Spinal cord (tissue), 10 donors: Measurements from ENCODE around the gene PAGE2B. TPM values are rescaled to one million over a fixed set of nuclear protein-coding genes. Genes with fewer than 3 reads are reported as not detected.

Experiments
- DNase-seq, 6 donors: peaks; one replicate each; pipeline versions ENCODE4 v3.0.0 to v3.0.0-alpha.2; 2013 to 2015; ENCODE audit warnings: low spot score in 6 of 6, low read depth in 4 of 6
- H3K27ac ChIP-seq: one replicate; pipeline ENCODE4 v1.5.1; 2013; ENCODE audit warnings: low read depth, low read length, control low read depth
- H3K27me3 ChIP-seq: one replicate; pipeline ENCODE4 v1.6.1; 2013; ENCODE audit warnings: low read length; ENCODE audit not compliant: control insufficient read depth, insufficient read depth
- H3K36me3 ChIP-seq: one replicate; pipeline ENCODE4 v1.6.1; 2013; ENCODE audit warnings: low read length; ENCODE audit not compliant: control insufficient read depth, insufficient read depth
- H3K4me1 ChIP-seq: one replicate; pipeline ENCODE4 v1.6.1; 2013; ENCODE audit warnings: low read length; ENCODE audit not compliant: control insufficient read depth, insufficient read depth
- H3K4me3 ChIP-seq: one replicate; pipeline ENCODE4 v1.5.1; 2013; ENCODE audit warnings: low read depth, low read length, control low read depth
- H3K9me3 ChIP-seq: one replicate; pipeline ENCODE4 v1.6.1; 2013; ENCODE audit warnings: low read length; ENCODE audit not compliant: control insufficient read depth, insufficient read depth
- WGBS: methylation state at CpG from one replicate; pipeline ENCODE4 v1.1.5; 2013; ENCODE audit warnings: missing lambda C conversion rate; ENCODE audit not compliant: insufficient coverage; 5-methylcytosine and 5-hydroxymethylcytosine counted together
- polyA plus RNA-seq, 2 donors: library from polyadenylated mRNA; unstranded; fragments of 120-200 nt; gene quantifications; one replicate each; pipeline ENCODE4 v1.2.1, GENCODE V29; 2013; ENCODE audit not compliant: insufficient read length in 2 of 2
- total RNA-seq, 2 donors: library from RNA; depleted of rRNA in 1 of 2; stranded (reverse); fragments of 120-200 nt in 1 of 2; fragments of >200 nt in 1 of 2; gene quantifications; one replicate each; pipeline versions ENCODE4 v1.2.3 to v1.2.4, GENCODE V29; 2013 to 2014
- donor health status: healthy.

The PAGE2B gene
- total and polyA plus RNA-seq, 4 donors = 0.33 to 0.99 TPM; not detected in 2

DNA sequence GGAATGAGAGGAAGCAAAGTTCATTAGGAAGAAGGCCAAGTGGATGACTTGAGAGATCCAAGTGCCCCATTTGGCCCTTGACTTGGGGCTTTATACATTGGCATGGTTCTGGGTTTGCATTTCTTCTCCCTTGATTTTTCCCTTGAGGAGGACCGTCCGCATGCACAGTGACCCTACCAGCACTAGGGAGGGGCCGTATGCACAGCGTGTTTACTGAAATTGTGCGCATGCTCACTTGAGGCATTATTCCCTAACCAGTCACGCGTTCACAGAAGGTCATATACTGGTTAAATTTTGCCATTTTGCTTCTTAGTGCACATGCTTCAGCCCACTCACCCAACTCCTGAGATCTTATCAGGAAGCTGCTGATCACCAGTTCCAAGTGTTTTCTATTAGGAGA, 49.1 kb downstream of the PAGE2B start:
- Histone ChIP-seq H3K4me3 (no peak overlapping the region), H3K4me1 (no peaks in the 10 kb centered on the region), H3K27me3 (peaks cover 2% of the 10 kb centered on the region), H3K36me3 (no peaks in the 10 kb centered on the region), H3K9me3 (no peaks in the 10 kb centered on the region), H3K27ac (no peak overlapping the region)
- WGBS = 69% methylated on average over 7 of the region's 7 CpGs
- no peak for DNase-seq

DNA sequence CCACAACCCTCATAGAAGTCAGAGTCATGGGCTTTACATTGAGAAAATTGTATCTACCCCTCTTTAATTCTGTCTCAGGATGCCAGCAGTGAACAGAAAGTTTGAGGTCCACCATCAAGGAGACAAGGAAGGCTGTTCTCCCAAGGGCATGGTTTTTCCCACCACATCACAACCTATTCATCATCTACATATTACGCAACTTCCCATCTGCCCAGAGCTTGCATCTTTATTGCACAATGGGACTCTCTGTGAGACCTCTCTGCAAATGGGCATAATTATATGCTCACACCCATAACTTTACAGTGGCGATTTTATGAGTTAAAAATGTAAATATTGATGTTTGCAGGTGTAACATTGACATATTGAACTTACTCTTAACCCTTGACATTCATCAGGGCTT, 52.9 kb downstream of the PAGE2B start:
- Histone ChIP-seq H3K27ac (no peak overlapping the region), H3K4me3 (no peak overlapping the region), H3K9me3 (no peaks in the 10 kb centered on the region), H3K4me1 (no peaks in the 10 kb centered on the region), H3K27me3 (peaks cover 2% of the 10 kb centered on the region), H3K36me3 (no peaks in the 10 kb centered on the region)
- DNase-seq = no peak
- no CpG with 5 or more reads among the region's 2 CpGs for WGBS

Other genes starting within 250 kb of the PAGE2B start
- 100 to 1,000 TPM in 1 of 2 donors, 10 to 100 TPM in 1; 99.2 to 133 TPM for gene TRO, start 154.2 kb upstream of the PAGE2B start, total RNA-seq
- 100 to 1,000 TPM; 194 to 221 TPM for gene TRO, start 154.2 kb upstream of the PAGE2B start, polyA plus RNA-seq
- under 1 TPM; 0.20 to 0.39 TPM for gene PFKFB1, start 80.8 kb upstream of the PAGE2B start, total RNA-seq
- gene PFKFB1, start 80.8 kb upstream of the PAGE2B start, polyA plus RNA-seq = 1 to 10 TPM in 1 of 2 donors, under 1 TPM in 1; 0.87 to 1.1 TPM
- gene APEX2, start 74.7 kb upstream of the PAGE2B start, total RNA-seq = 1 to 10 TPM; 3.5 to 4.4 TPM
- 10 to 100 TPM in 1 of 2 donors, 1 to 10 TPM in 1; 9.1 to 10.8 TPM for gene APEX2, start 74.7 kb upstream of the PAGE2B start, polyA plus RNA-seq
- 100 to 1,000 TPM in 1 of 2 donors, 10 to 100 TPM in 1; 49.0 to 188 TPM for gene ALAS2, start 44.1 kb upstream of the PAGE2B start, total RNA-seq
- gene ALAS2, start 44.1 kb upstream of the PAGE2B start, polyA plus RNA-seq = 10 to 100 TPM; 11.0 to 11.6 TPM
- not detected for gene PAGE2, start 14.0 kb downstream of the PAGE2B start, total RNA-seq
- gene PAGE2, start 14.0 kb downstream of the PAGE2B start, polyA plus RNA-seq = not detected
- gene PAGE5, start 145.3 kb downstream of the PAGE2B start, total RNA-seq = not detected
- gene PAGE5, start 145.3 kb downstream of the PAGE2B start, polyA plus RNA-seq = not detected
- gene PAGE3, start 189.9 kb downstream of the PAGE2B start, total RNA-seq = not detected
- gene PAGE3, start 189.9 kb downstream of the PAGE2B start, polyA plus RNA-seq = not detected